ENCODE results near the gene TBCA. TPM values are rescaled to one million over a fixed set of nuclear protein-coding genes. Genes with fewer than 3 reads are reported as not detected.
"Not testable (repeated sequence)": the region's sequence is repeated elsewhere in the genome, so short reads cannot be mapped to it uniquely, and the experiment has no call there.

TBCA gene
- total and polyA plus RNA-seq, 2 donors = 98.8 to 188 TPM

DNA sequence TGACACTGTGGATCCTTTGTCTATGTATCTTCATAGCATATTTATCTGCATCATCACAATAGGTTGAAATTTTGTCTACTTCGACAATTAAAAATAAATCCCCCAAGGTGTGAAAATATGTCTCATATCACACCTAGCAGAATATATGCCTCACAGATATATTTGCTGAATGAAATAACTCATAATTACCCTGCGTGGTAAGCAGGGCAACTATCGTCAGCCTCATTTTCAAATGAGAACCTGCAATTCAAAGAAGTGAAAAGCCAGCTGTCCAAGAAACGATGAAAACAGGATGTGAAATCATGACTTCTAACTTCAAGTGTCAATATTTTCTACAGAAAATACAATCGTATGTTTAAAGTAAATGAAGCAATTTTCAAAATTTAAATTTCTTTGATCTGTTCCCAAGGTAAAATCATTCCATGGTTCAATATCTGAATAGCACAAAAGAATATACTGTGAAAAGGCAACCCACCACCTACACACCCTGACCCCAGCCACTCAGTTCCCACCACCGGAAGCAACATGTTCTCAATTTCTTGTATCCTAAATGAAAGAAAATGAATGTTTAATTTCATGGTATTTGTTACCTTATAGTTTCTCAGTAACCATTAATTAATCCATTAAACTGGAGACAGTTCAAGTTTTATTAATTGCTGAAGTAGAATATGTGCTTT is 57.1 kb downstream of the TBCA start:
- no peaks in the 10 kb centered on the region for H3K36me3 ChIP-seq (ENCODE audit: insufficient read depth)
- no peak for DNase-seq (ENCODE audit: extremely low spot score)
- H3K4me1 ChIP-seq (ENCODE audit: insufficient read depth) = no peaks in the 10 kb centered on the region
- no peak overlapping the region for H3K27ac ChIP-seq (ENCODE audit: low read depth)
- H3K4me3 ChIP-seq (ENCODE audit: low read depth, low read length) = no peak overlapping the region
- WGBS = 89% methylated on average over 6 of the region's 6 CpGs

DNA sequence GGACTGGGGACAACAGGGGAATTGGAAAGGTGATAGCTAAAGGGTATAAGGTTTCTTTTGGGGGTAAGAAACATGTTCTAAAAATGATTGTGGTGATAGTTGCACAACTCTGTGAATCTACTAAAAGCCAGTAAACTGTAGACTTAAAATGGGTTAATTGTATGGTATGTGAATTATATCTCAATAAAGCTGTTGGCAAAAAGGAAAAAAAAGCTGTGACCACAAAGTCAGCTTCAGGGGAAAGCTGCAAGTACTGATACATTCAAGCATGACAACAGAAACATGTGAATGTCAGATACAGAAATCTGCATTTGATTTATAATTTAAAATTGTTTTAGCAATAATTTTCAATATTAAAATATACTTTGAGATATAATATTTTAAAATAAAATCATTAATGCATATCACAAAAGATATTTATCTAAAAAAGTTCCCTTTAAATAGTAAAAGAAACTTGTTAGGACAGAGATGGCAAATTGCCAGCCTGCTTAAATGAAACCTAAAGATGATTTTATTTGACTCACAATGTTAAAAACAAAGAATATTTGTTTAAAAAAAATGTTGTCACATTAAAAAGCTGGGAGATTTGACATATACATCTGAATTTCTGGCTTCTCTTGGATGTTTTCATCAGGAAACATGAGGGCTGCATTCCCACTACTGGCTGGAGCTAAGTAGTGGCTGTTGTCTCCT is 66.0 kb downstream of the TBCA start:
- no peak for DNase-seq (ENCODE audit: extremely low spot score)
- Histone ChIP-seq H3K4me1 (ENCODE audit: insufficient read depth) (no peaks in the 10 kb centered on the region), H3K36me3 (ENCODE audit: insufficient read depth) (peaks cover 9% of the 10 kb centered on the region), H3K4me3 (ENCODE audit: low read depth, low read length) (no peak overlapping the region), H3K27ac (ENCODE audit: low read depth) (no peak overlapping the region)

DNA sequence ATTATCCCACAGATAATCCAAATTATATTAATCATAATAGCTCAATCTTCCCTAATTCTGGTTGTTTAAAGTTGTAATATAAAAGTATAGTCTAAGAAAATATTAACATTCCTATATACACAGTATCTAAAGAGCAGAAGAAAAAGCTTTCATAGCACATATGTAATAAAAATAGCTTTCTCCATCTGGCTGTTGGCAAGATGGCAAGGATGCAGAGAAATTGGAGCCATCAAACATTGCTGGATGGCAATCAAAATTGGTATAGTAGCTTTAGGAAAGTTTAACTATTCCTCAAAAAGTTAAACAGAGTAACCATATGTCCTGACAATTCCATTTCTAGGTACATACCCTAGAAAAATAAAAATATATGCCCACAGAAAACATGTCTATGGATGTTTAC is 66.8 kb downstream of the TBCA start:
- no peak overlapping the region for H3K4me3 ChIP-seq (ENCODE audit: low read depth, low read length)
- no peaks in the 10 kb centered on the region for H3K4me1 ChIP-seq (ENCODE audit: insufficient read depth)
- no peak overlapping the region for H3K27ac ChIP-seq (ENCODE audit: low read depth)
- no peak for DNase-seq (ENCODE audit: extremely low spot score)
- peaks cover 9% of the 10 kb centered on the region for H3K36me3 ChIP-seq (ENCODE audit: insufficient read depth)

DNA sequence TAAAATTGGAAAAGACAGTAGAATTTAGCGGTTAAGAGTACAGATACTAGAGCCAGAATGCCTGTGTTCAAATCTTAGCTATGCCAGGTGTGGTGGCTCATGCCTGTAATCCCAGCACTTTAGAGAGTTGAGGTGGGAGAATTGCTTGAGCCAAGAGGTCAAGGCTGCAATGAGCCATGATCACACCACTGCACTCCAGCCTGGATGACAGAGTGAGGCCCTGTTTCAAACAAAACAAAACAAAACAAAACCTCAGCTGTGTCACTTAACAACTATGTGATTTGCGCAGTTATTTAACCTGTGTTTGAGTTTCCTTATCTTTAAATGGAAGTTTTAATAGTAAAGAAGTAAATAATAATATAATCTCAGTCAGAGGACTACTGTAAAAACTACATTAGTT is 68.3 kb downstream of the TBCA start:
- Histone ChIP-seq H3K27ac (ENCODE audit: low read depth) (no peak overlapping the region), H3K4me1 (ENCODE audit: insufficient read depth) (no peaks in the 10 kb centered on the region), H3K4me3 (ENCODE audit: low read depth, low read length) (no peak overlapping the region), H3K36me3 (ENCODE audit: insufficient read depth) (peaks cover 9% of the 10 kb centered on the region)
- 96% methylated on average over 2 of the region's 2 CpGs for WGBS
- no peak for DNase-seq (ENCODE audit: extremely low spot score)

DNA sequence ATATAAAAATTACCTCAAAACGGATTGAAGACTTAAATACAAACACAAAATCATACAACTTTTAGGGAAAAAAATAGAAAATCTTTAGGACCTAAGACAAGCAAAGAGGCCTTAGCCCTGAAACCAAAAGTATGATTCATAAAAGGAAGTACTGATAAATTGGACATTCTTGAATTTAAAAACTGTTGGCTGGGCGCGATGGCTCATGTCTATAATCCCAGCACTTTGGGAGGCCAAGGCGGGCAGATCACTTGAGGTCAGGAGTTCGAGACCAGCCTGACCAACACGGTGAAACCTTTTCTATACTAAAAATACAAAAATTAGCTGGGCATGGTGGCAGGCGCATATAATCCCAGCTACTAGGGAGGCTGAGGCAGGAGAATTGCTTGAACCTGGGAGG is 76.6 kb downstream of the TBCA start:
- DNase-seq (ENCODE audit: extremely low spot score); H3K27ac ChIP-seq (ENCODE audit: low read depth); H3K36me3 ChIP-seq (ENCODE audit: insufficient read depth); H3K4me1 ChIP-seq (ENCODE audit: insufficient read depth); H3K4me3 ChIP-seq (ENCODE audit: low read depth, low read length): not testable (repeated sequence)
- WGBS = 87% methylated on average over 7 of the region's 7 CpGs

DNA sequence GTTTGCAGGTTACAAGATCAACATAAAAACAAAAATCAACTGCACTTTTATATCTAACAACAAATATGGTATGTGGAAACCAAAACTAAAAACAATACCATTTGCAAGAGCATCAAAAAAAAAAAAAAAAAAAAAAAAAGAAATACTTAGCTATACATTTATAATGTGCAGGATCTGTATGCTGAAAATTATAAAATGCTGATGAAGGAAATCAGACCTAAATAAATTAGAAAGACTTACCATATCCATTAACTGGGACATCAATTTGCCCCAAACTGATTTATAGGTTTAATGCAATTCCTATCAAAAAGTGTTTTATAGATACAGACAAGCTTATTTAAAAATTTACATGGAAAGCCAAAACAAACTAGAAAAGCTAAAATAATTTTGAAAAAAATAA is 77.2 kb downstream of the TBCA start:
- Histone ChIP-seq H3K4me1 (ENCODE audit: insufficient read depth) (no peaks in the 10 kb centered on the region), H3K4me3 (ENCODE audit: low read depth, low read length) (no peak overlapping the region), H3K27ac (ENCODE audit: low read depth) (no peak overlapping the region), H3K36me3 (ENCODE audit: insufficient read depth) (peaks cover 2% of the 10 kb centered on the region)
- no peak for DNase-seq (ENCODE audit: extremely low spot score)

DNA sequence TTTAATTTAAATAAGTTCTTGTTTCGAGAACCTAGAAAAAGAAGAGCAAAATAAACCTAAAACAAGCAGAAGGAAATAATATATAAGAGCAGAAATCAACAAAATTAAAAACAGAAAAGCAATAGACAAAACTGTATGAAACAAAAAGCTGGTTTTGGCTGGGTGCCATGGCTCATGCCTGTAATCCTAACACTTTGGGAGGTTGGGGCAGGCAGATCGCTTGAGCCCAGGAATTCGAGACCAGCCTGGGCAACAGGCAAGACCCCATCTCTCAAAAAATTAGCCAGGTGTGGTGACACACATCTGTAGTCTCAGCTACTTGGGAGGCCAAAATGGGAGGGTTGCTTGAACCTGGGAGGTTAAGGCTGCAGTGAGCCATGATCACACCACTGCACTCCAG is 78.4 kb downstream of the TBCA start:
- Histone ChIP-seq H3K4me1 (ENCODE audit: insufficient read depth) (no peaks in the 10 kb centered on the region), H3K4me3 (ENCODE audit: low read depth, low read length) (no peak overlapping the region), H3K27ac (ENCODE audit: low read depth) (no peak overlapping the region), H3K36me3 (ENCODE audit: insufficient read depth) (peaks cover 2% of the 10 kb centered on the region)
- no peak for DNase-seq (ENCODE audit: extremely low spot score)
- 97% methylated on average over 3 of the region's 3 CpGs for WGBS

DNA sequence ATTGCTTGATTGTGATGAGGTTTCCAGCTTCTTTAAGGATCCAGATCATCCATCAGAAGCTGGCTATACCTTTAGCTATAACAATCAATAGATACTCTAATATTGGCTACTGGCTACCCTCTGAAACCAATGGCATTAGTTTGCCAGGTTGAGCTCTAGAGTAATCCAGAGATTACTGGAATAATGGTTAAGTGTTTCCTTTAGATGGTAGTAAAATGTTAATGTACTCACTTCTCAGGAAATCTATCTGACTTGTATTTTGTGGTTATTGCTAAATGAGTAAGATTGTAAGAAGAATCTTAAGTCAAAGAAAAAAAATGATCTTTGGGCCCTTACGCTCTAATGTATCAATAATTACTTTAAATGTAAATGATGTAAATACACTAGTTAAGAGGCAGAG is 80.0 kb downstream of the TBCA start:
- WGBS = 98% methylated on average over 1 of the region's 1 CpG
- Histone ChIP-seq H3K4me1 (ENCODE audit: insufficient read depth) (no peaks in the 10 kb centered on the region), H3K27ac (ENCODE audit: low read depth) (no peak overlapping the region), H3K36me3 (ENCODE audit: insufficient read depth) (no peaks in the 10 kb centered on the region), H3K4me3 (ENCODE audit: low read depth, low read length) (no peak overlapping the region)
- no peak for DNase-seq (ENCODE audit: extremely low spot score)

DNA sequence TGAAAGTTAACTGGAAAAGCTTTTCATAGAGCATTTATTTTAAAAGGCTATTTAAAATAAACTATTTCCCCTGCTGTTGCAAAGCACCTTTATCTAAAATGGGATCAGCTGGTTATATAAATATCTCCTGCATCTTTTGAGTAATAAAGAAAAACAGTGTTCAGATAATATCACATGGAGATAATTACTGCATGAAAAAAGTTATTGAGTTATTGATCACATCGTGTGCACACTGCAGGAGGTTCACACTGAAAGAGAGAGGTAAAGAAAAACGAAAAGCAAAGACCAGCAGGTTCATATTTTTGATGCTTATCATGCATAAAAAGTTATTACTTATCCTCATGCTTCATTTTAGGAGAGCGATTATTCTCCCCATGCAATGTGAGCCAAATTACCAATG is 82.2 kb downstream of the TBCA start:
- WGBS = 80% methylated on average over 3 of the region's 3 CpGs
- Histone ChIP-seq H3K4me1 (ENCODE audit: insufficient read depth) (no peaks in the 10 kb centered on the region), H3K27ac (ENCODE audit: low read depth) (no peak overlapping the region), H3K36me3 (ENCODE audit: insufficient read depth) (peaks cover 2% of the 10 kb centered on the region), H3K4me3 (ENCODE audit: low read depth, low read length) (no peak overlapping the region)
- no peak for DNase-seq (ENCODE audit: extremely low spot score)

DNA sequence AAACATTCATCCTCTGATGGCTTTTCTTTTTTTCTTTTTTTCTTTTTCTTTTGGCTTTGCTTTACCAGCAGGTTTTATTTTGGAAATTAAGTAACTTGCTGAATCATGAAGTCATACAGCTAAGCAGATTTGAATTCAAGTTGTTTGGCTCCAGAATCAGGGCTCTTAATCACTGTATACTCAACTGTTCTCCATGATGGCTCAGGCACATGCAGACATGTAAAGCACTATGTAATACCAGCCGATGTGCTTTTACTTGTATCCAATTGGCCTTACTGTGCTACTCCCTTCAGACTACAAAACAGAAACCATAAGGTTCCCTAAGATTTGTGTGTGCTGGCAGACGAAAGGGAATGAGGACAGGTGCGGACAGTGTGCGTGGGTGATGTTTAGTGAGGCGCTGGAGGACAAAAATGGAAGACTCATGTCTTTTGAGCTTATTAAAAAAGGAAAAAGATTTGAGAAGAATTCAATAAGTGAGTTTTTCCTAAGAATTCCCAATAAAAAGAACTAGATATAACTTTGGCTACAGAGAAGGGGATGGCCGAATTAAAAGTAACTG is 92.9 kb downstream of the TBCA start:
- DNase-seq (ENCODE audit: extremely low spot score) = no peak
- Histone ChIP-seq H3K4me3 (ENCODE audit: low read depth, low read length) (no peak overlapping the region), H3K36me3 (ENCODE audit: insufficient read depth) (peaks cover 2% of the 10 kb centered on the region), H3K27ac (ENCODE audit: low read depth) (no peak overlapping the region), H3K4me1 (ENCODE audit: insufficient read depth) (no peaks in the 10 kb centered on the region)
- 84% methylated on average over 6 of the region's 6 CpGs for WGBS

DNA sequence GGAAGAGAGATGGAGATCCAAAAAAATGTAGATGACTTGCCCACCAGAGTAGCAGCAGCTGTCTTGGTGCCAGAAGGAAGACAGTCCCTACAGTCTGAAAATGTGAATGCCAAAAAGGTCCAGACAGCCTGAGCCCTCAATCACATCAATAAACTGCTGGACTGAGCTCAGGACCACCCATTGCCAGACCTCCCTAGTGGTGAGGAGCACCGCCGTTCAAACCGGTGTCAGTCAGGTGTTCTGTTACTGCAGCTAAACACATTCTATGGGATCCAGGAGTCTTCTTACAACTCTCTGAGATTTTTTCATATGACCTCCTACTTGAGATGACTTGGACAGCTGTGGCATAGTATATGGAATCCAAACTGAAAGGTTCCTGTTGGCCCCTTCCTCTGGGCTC is 105.6 kb downstream of the TBCA start:
- WGBS = 56% methylated on average over 3 of the region's 3 CpGs
- H3K36me3 ChIP-seq (ENCODE audit: insufficient read depth) = no peaks in the 10 kb centered on the region
- no peak overlapping the region for H3K4me3 ChIP-seq (ENCODE audit: low read depth, low read length)
- H3K27ac ChIP-seq (ENCODE audit: low read depth) = no peak overlapping the region
- DNase-seq (ENCODE audit: extremely low spot score) = no peak
- H3K4me1 ChIP-seq (ENCODE audit: insufficient read depth) = no peaks in the 10 kb centered on the region

DNA sequence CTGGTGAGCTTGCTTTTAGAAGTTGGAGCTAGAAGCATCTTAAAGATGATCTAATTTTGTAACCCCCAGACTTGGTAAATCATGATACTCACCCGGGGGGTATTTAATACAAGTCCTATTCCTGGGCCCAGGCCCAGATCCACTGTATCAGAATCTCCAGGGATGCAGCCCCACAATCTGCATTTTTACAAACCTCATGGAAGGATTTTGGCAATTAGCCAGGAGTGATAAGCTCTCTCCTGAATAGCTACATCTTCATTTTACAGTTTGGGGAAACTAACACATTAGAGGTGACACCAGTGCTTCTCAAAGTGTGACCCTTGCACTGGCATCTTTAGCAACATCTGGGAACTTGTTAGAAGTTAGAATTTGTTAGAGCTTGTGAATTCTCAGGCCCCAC is 106.5 kb downstream of the TBCA start:
- no peaks in the 10 kb centered on the region for H3K4me1 ChIP-seq (ENCODE audit: insufficient read depth)
- 55% methylated on average over 1 of the region's 1 CpG for WGBS

DNA sequence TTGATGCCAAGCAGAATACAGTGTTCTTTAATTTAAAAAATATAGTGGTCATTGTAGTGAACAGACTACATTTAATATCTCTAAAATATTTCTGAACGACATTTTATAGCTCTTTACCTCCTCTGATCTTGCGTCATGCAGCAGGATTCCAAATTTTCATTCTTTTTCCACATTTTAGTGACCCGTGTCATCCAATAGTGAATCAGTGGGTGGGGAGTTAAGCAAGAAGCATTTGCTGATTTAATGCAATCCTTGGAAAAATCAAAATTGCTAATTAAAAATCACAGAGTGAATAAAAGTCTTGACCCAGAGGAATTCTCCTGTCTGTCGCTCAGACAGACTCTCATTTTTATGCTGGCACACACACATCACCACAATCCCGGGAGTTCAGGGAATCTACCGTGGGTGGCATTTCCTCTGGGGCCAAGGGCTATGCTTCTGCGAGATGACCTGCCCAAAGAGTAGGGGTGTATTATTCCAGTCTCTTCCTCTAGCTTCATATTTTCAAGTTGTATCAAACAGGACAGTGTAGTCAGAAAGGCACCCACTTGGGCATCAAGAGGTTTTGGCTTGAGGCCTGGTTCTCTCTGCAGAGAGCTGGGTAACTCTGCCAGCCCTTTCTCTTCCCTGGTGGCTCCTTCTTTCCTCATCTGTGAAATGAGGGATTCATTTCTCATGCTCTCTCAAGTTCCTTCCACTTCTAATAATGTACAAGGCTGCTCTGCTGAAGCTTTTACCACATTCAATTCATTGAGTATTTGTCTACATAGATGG is 112.9 kb downstream of the TBCA start:
- H3K36me3 ChIP-seq (ENCODE audit: insufficient read depth) = no peaks in the 10 kb centered on the region

More for the DNA sequence above, 106.5 kb downstream of the TBCA start:
- Histone ChIP-seq H3K27ac (ENCODE audit: low read depth) (no peak overlapping the region), H3K4me3 (ENCODE audit: low read depth, low read length) (no peak overlapping the region), H3K36me3 (ENCODE audit: insufficient read depth) (no peaks in the 10 kb centered on the region)
- DNase-seq (ENCODE audit: extremely low spot score) = no peak

DNA sequence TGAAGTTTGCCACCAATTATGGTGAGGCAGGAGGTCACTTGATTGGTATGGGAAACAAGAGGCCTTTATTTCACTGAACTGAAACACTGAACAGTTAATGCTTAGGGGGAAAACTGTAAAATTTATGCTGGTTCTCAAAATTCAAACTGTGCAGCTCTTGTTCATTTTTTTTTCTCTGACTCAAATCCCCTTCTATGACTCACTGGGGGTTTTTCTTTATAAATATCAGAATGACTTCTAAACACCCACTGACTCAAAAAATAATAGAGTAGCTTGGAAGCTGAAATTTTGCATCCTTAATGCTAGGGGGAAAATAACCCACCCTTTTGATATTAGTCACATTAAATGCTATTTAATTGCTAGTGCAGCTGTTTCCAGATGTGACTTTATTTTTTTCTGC is 113.5 kb downstream of the TBCA start:
- no peaks in the 10 kb centered on the region for H3K4me1 ChIP-seq (ENCODE audit: insufficient read depth)
- DNase-seq (ENCODE audit: extremely low spot score) = no peak
- H3K36me3 ChIP-seq (ENCODE audit: insufficient read depth) = no peaks in the 10 kb centered on the region
- H3K27ac ChIP-seq (ENCODE audit: low read depth) = no peak overlapping the region
- H3K4me3 ChIP-seq (ENCODE audit: low read depth, low read length) = no peak overlapping the region

More for the DNA sequence above, 112.9 kb downstream of the TBCA start:
- Histone ChIP-seq H3K4me3 (ENCODE audit: low read depth, low read length) (no peak overlapping the region), H3K4me1 (ENCODE audit: insufficient read depth) (no peaks in the 10 kb centered on the region), H3K27ac (ENCODE audit: low read depth) (no peak overlapping the region)
- no peak for DNase-seq (ENCODE audit: extremely low spot score)
- 74% methylated on average over 7 of the region's 7 CpGs for WGBS

All from urinary bladder (tissue), 4 donors.